HepG2 (cell line): ENCODE data around the gene TAAR9. TPM values are rescaled to one million over a fixed set of nuclear protein-coding genes. Genes with fewer than 3 reads are reported as not detected.

Experiments
- ATAC-seq: fragments of 200-7000 bp; cut with Tn5 transposase; 3 replicates; pipeline ENCODE4 v1.9.1; 2020; ENCODE audit warnings: mild to moderate bottlenecking, moderate library complexity
- BruUV-seq: library from RNA; stranded (reverse); fragments of 400-500 nt; replicated peaks from 2 replicates; lab custom pipeline; 2021; lab: Mats Ljungman, UMichigan
- CTCF ChIA-PET: fragments of 300-600 bp; formaldehyde crosslinking; extraction: SDS; loops from one replicate; lab custom pipeline; 2021; ENCODE audit warnings: low total read pairs, inconsistent platforms, low intra/inter-chr PET ratio; lab: Yijun Ruan, JAX
- POLR2A ChIA-PET: fragments of 350-600 bp; sonication (Branson Sonifier 250); formaldehyde crosslinking; loops from one replicate; lab custom pipeline; 2020; ENCODE audit warnings: antibody characterized with exemption, inconsistent platforms; lab: Yijun Ruan, JAX
- DNase-seq: peaks from one replicate; pipeline ENCODE4 v3.0.0-alpha.2; 2015; ENCODE audit warnings: low spot score
- FAIRE-seq: peaks from 3 replicates; lab custom pipeline; 2011; peaks lifted over from hg19 to GRCh38; lab: Jason Lieb, UNC
- H2AFZ ChIP-seq: one replicate; pipeline ENCODE4 v1.6.1; 2011; ENCODE audit warnings: low read length, inconsistent platforms
- H3K27ac ChIP-seq: fragments of 300-600 bp; 3 replicates; pipeline ENCODE4 v1.8.0; 2011; ENCODE audit warnings: mixed run types, mild to moderate bottlenecking, mixed read lengths, low read length, inconsistent platforms; ENCODE audit not compliant: insufficient read depth; ENCODE audit errors: extremely low read length
- H3K27me3 ChIP-seq, 2 experiments: fragments of 200-600 bp in 1 of 2; 2 replicates in 1 of 2; 3 replicates in 1 of 2; pipeline versions ENCODE4 v1.6.0 to v1.8.0; 2011; ENCODE audit warnings: low read length in 2 of 2, mild to moderate bottlenecking in 2 of 2, moderate library complexity in 2 of 2, inconsistent platforms in 1 of 2; ENCODE audit not compliant: insufficient read depth in 2 of 2, control insufficient read depth in 1 of 2
- H3K36me3 ChIP-seq, 2 experiments: fragments of 200-600 bp in 1 of 2; replicated peaks in 1 of 2; 2 replicates in 1 of 2; 3 replicates in 1 of 2; pipeline versions ENCODE4 v1.5.1 to v1.8.0; 2011; ENCODE audit warnings: low read length in 2 of 2, inconsistent platforms in 1 of 2; ENCODE audit not compliant: insufficient read depth in 2 of 2, control insufficient read depth in 1 of 2
- H3K4me1 ChIP-seq: 2 replicates; pipeline ENCODE4 v1.5.1; 2012; ENCODE audit warnings: low read length, inconsistent platforms; ENCODE audit not compliant: insufficient read depth
- H3K4me2 ChIP-seq: 2 replicates; pipeline ENCODE4 v1.6.0; 2011; ENCODE audit warnings: low read depth, low read length, inconsistent platforms
- H3K4me3 ChIP-seq, 3 experiments: fragments of 200-600 bp in 1 of 3; sonication (generic), shearing (Covaris generic) in 1 of 3; replicated peaks in 1 of 3; 2 replicates each; pipeline ENCODE4 v1.5.1; 2011 to 2016; ENCODE audit warnings: low read length in 3 of 3, inconsistent platforms in 2 of 3, low read depth in 2 of 3, mild to moderate bottlenecking in 2 of 3, control low read depth in 1 of 3, mixed read lengths in 1 of 3; ENCODE audit not compliant: insufficient read depth in 1 of 3
- H3K79me2 ChIP-seq: one replicate; pipeline ENCODE4 v1.6.1; 2011; ENCODE audit warnings: low read length, inconsistent platforms; ENCODE audit not compliant: insufficient read depth
- H3K9ac ChIP-seq: 2 replicates; pipeline ENCODE4 v1.6.0; 2011; ENCODE audit warnings: mild to moderate bottlenecking, low read depth, low read length, inconsistent platforms; ENCODE audit not compliant: insufficient read depth
- H3K9me3 ChIP-seq: 2 replicates; pipeline ENCODE4 v1.5.1; 2012; ENCODE audit warnings: mild to moderate bottlenecking, low read length
- H4K20me1 ChIP-seq: 2 replicates; pipeline ENCODE4 v1.6.0; 2011; ENCODE audit warnings: inconsistent platforms, mild to moderate bottlenecking, low read length, moderate library complexity; ENCODE audit not compliant: insufficient read depth
- NKX3-1 ChIP-seq: sonication (generic); formaldehyde crosslinking; IDR thresholded peaks from 2 replicates; pipeline ENCODE4 v1.5.0; 2020; ENCODE audit warnings: missing genetic modification reagents
- PAWR ChIP-seq: sonication (generic); formaldehyde crosslinking; IDR thresholded peaks from 2 replicates; pipeline ENCODE4 v1.4.0; 2020; ENCODE audit warnings: missing genetic modification reagents, mild to moderate bottlenecking, borderline replicate concordance
- RELA ChIP-seq: sonication (generic); formaldehyde crosslinking; IDR thresholded peaks from 2 replicates; pipeline ENCODE4 v1.4.0; 2020; ENCODE audit warnings: missing genetic modification reagents
- ZFAT ChIP-seq: sonication (generic); formaldehyde crosslinking; conservative IDR thresholded peaks from 2 replicates; pipeline ENCODE4 v1.8.1; 2023; ENCODE audit warnings: missing genetic modification reagents, inconsistent platforms
- ZMAT3 ChIP-seq: sonication (generic); formaldehyde crosslinking; conservative IDR thresholded peaks from 2 replicates; pipeline ENCODE4 v1.7.0; 2021; ENCODE audit warnings: missing genetic modification reagents
- ZNF883 ChIP-seq: sonication (generic); formaldehyde crosslinking; IDR thresholded peaks from 2 replicates; pipeline ENCODE4 v1.5.1; 2020; ENCODE audit warnings: mild to moderate bottlenecking, missing genetic modification reagents; ENCODE audit errors: not compliant biosample characterization
- WGBS: methylation state at CpG from one replicate; pipeline ENCODE4 v1.1.6; 2017; ENCODE audit warnings: low lambda C conversion rate; 5-methylcytosine and 5-hydroxymethylcytosine counted together
- in situ Hi-C: cut with HindIII; loops from 2 replicates; pipeline ENCODE4 v1.10.0; 2017; ENCODE audit warnings: low pct_unique_long_range_greater_than_20kb; ENCODE audit not compliant: extremely low pct_ligation_motif_present
- intact Hi-C: fragments of 100-400 bp; cut with micrococcal nuclease; formaldehyde crosslinking; loops from one replicate; pipeline ENCODE4 v1.10.0; 2022; ENCODE audit not compliant: unreplicated experiment
- polyA plus RNA-seq, 8 experiments: library from polyadenylated mRNA; depleted of rRNA in 3 of 8; stranded (reverse) in 7 of 8; unstranded in 1 of 8; fragments of >200 nt; fragmentation: Illumina TruSeq in 4 of 8; extraction: Trizol in 4 of 8; gene quantifications; 2 replicates each; pipeline versions ENCODE4 v1.2.1 to v1.2.3, GENCODE V29; 2011 to 2016; ENCODE audit warnings: low read depth in 4 of 8, missing spikeins in 1 of 8, mixed read lengths in 1 of 8; ENCODE audit not compliant: insufficient read depth in 1 of 8
- total RNA-seq, 5 experiments: library from RNA; depleted of rRNA; stranded (reverse); fragments of >200 nt; fragmentation: Illumina TruSeq; extraction: Trizol; gene quantifications; 2 replicates each; pipeline ENCODE4 v1.2.3, GENCODE V29; 2016; ENCODE audit warnings: low read depth in 1 of 5

Gene TAAR9
- total and polyA plus RNA-seq, 2 of the 13 experiments (the other 11 are each of a cell fraction or from before 2014, with no cell fraction given), result 0.07 TPM; not detected in 1

- Histone ChIP-seq H3K4me1 (no peaks in the 10 kb centered on the region), H2AFZ (no peak overlapping the region), H4K20me1 (peaks cover 10% of the 10 kb centered on the region), H3K27me3 (no peaks in the 10 kb centered on the region), H3K36me3 (peaks cover 2 to 4% of the 10 kb centered on the region in 2 experiments; a peak in 4 of 5 replicates), H3K9ac (no peak overlapping the region), H3K79me2 (peaks cover 3% of the 10 kb centered on the region), H3K4me3 (no peak overlapping the region), H3K4me2 (no peak overlapping the region), H3K27ac (no peak overlapping the region), H3K9me3 (no peaks in the 10 kb centered on the region)
- ChIA-PET POLR2A (no interaction called here), CTCF (no interaction called here)
- in situ Hi-C loops (loop anchor here (10.0 kb wide), 1 partner anchor 565 kb away; no protein-coding TSS in a partner anchor), intact Hi-C loops (loop anchor here (10.0 kb wide), 1 partner anchor 565 kb away; no protein-coding TSS in a partner anchor)
- TF ChIP-seq ZFAT (CRISPR knock-in tag) (no peak), NKX3-1 (CRISPR knock-in tag) (no peak)
- DNase-seq (no peak), FAIRE-seq (no peak), ATAC-seq (no peak)
- 90% methylated on average over 4 of the region's 4 CpGs for WGBS
- BruUV-seq, result no TSS peak
These were observed 48.7 kb upstream of the TAAR9 start for GRCh38 chr6:132489376-132489775.

GRCh38 chr6:132490024-132490423 lies 48.1 kb upstream of the TAAR9 start:
- POLR2A ChIA-PET, result no interaction called here
- in situ Hi-C loops, result no loop called here

More at GRCh38 chr6:132490024-132490423, 48.1 kb upstream of the TAAR9 start:
- Histone ChIP-seq H3K4me2 (no peak overlapping the region), H2AFZ (no peak overlapping the region), H3K27ac (no peak overlapping the region), H3K79me2 (peaks cover 3% of the 10 kb centered on the region), H3K36me3 (peaks cover 3 to 10% of the 10 kb centered on the region in 2 experiments; a peak in 4 of 5 replicates), H3K9ac (no peak overlapping the region), H4K20me1 (peaks cover 4% of the 10 kb centered on the region; the same call in 1 of the 2 replicates), H3K9me3 (no peaks in the 10 kb centered on the region), H3K4me1 (no peaks in the 10 kb centered on the region), H3K4me3 (no peak overlapping the region), H3K27me3 (no peaks in the 10 kb centered on the region)
- CTCF ChIA-PET, result no interaction called here
- no peak for DNase-seq
- FAIRE-seq, result no peak
- no TSS peak for BruUV-seq
- 87% methylated on average over 6 of the region's 6 CpGs for WGBS
- TF ChIP-seq PAWR (CRISPR knock-in tag) (no peak), ZMAT3 (CRISPR knock-in tag) (no peak), ZNF883 (CRISPR knock-in tag) (no peak), RELA (CRISPR knock-in tag) (no peak)
- intact Hi-C loops, result no loop called here
- no peak for ATAC-seq
